Measurements from ENCODE around the gene CACUL1. TPM values are rescaled to one million over a fixed set of nuclear protein-coding genes. Genes with fewer than 3 reads are reported as not detected.
"Not testable (repeated sequence)": the region's sequence is repeated elsewhere in the genome, so short reads cannot be mapped to it uniquely, and the experiment has no call there.

The CACUL1 gene
- total RNA-seq, 1 donor from 2014 or later: 23.6 TPM

GRCh38 chr10:118798231-118798662 lies 43.5 kb upstream of the CACUL1 start:
- no peaks in the 10 kb centered on the region for H3K27me3 ChIP-seq
- H3K27ac ChIP-seq: no peak overlapping the region
- TF ChIP-seq, protein P1, sequence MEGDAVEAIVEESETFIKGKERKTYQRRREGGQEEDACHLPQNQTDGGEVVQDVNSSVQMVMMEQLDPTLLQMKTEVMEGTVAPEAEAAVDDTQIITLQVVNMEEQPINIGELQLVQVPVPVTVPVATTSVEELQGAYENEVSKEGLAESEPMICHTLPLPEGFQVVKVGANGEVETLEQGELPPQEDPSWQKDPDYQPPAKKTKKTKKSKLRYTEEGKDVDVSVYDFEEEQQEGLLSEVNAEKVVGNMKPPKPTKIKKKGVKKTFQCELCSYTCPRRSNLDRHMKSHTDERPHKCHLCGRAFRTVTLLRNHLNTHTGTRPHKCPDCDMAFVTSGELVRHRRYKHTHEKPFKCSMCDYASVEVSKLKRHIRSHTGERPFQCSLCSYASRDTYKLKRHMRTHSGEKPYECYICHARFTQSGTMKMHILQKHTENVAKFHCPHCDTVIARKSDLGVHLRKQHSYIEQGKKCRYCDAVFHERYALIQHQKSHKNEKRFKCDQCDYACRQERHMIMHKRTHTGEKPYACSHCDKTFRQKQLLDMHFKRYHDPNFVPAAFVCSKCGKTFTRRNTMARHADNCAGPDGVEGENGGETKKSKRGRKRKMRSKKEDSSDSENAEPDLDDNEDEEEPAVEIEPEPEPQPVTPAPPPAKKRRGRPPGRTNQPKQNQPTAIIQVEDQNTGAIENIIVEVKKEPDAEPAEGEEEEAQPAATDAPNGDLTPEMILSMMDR (IDR thresholded peaks at IDR 0.05): no peak
- no peak overlapping the region for H3K4me3 ChIP-seq
- H3K4me1 ChIP-seq: no peaks in the 10 kb centered on the region
- no peak for DNase-seq (ENCODE audit: low spot score in 2 of 2)
- intact Hi-C loops (cut with DNase I): no loop called here
- no peaks in the 10 kb centered on the region for H3K9me3 ChIP-seq
- H3K36me3 ChIP-seq: no peaks in the 10 kb centered on the region

DNA sequence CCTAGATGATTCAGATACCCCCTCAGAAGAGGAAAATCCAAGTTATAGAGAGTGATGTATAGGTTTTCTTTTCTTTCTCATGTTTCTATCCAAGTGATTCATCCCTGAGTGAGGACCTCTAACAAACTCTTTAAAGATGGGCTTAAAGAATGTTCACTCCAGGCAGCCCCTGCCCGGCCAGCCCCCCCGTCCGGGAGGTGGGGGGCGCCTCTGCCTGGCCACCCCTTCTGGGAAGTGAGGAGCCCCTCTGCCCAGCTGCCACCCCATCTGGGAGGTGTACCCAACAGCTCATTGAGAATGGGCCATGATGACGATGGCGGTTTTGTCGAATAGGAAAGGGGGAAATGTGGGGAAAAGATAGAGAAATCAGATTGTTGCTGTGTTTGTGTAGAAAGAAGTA lies 40.2 kb upstream of the CACUL1 start:
- not testable (repeated sequence) for DNase-seq (ENCODE audit: low spot score in 2 of 2)

GRCh38 chr10:118793545-118793944 lies 38.8 kb upstream of the CACUL1 start:
- no peak overlapping the region for H3K4me3 ChIP-seq
- TF ChIP-seq, protein P1 (IDR thresholded peaks at IDR 0.05): no peak
- no peaks in the 10 kb centered on the region for H3K9me3 ChIP-seq
- no peaks in the 10 kb centered on the region for H3K27me3 ChIP-seq
- no peak overlapping the region for H3K27ac ChIP-seq
- intact Hi-C loops (cut with DNase I): no loop called here
- H3K4me1 ChIP-seq: no peaks in the 10 kb centered on the region
- peak; percentile 42 to 73 for DNase-seq (ENCODE audit: low spot score in 2 of 2)
- H3K36me3 ChIP-seq: no peaks in the 10 kb centered on the region

More for the DNA sequence above, 40.2 kb upstream of the CACUL1 start:
- H3K4me3 ChIP-seq; intact Hi-C loops (cut with DNase I); H3K36me3 ChIP-seq; H3K27ac ChIP-seq; H3K4me1 ChIP-seq; H3K9me3 ChIP-seq; H3K27me3 ChIP-seq: not testable (repeated sequence)

GRCh38 chr10:118792526-118792925 lies 37.8 kb upstream of the CACUL1 start:
- H3K36me3 ChIP-seq: no peaks in the 10 kb centered on the region
- H3K4me1 ChIP-seq: no peaks in the 10 kb centered on the region
- H3K9me3 ChIP-seq: no peaks in the 10 kb centered on the region
- no peak overlapping the region for H3K4me3 ChIP-seq
- no peak overlapping the region for H3K27ac ChIP-seq
- no peaks in the 10 kb centered on the region for H3K27me3 ChIP-seq
- intact Hi-C loops (cut with DNase I): no loop called here
- TF ChIP-seq, protein P1 (IDR thresholded peaks at IDR 0.05): no peak
- peak; percentile 41 to 69 for DNase-seq (ENCODE audit: low spot score in 2 of 2)

DNA sequence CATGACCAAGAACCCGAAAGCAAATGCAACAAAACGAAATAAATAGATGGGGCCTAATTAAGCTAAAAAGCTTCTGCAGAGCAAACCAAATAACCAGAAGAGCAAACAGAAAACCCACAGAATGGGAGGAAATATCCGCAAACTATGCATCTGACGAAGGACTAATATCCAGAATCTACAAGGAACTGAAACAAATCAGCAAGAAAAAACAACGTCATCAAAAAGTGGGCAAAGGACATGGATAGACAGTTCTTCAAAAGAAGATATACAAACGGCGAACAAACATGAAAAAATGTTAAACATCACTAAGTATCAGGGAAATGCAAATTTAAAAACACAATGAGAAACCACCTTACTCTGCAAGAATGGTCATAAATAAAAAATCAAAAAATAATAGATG lies 35.3 kb upstream of the CACUL1 start:
- Histone ChIP-seq H3K27me3 (no peaks in the 10 kb centered on the region), H3K27ac (no peak overlapping the region), H3K4me1 (no peaks in the 10 kb centered on the region), H3K4me3 (no peak overlapping the region), H3K36me3 (no peaks in the 10 kb centered on the region), H3K9me3 (no peaks in the 10 kb centered on the region)
- DNase-seq (ENCODE audit: low spot score in 2 of 2): no peak
- TF ChIP-seq, protein P1 (IDR thresholded peaks at IDR 0.05): no peak
- intact Hi-C loops (cut with DNase I): no loop called here

DNA sequence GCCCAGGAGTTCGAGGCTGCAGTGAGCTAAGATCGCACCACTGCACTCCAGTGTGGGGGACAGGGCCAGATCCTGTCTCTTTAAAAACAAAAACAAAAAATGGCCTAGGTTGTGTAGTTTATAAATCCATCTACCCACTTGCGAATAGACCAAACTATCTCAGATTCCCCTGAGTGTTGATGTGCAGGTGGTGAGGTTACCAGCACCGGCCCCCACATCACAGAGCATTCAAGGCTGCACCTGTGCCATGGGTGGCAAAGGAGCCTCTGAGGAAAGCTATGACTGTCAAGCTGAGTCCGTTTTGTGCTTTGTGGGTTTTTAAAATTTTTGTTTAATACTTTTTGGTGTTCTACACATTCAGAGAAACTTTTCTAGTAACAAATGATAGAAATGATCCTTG lies 30.8 kb upstream of the CACUL1 start:
- Histone ChIP-seq H3K27me3 (no peaks in the 10 kb centered on the region), H3K27ac (no peak overlapping the region), H3K4me3 (no peak overlapping the region), H3K9me3 (no peaks in the 10 kb centered on the region), H3K36me3 (no peaks in the 10 kb centered on the region), H3K4me1 (no peaks in the 10 kb centered on the region)
- intact Hi-C loops (cut with DNase I): no loop called here
- no peak for DNase-seq (ENCODE audit: low spot score in 2 of 2)
- TF ChIP-seq, protein P1 (IDR thresholded peaks at IDR 0.05): no peak
